Brain microvascular endothelial cell (primary cell): ENCODE measurements around the gene ARRB1.
A peak's percentile ranks its signal among the peaks of the same experiment; 100 is the strongest.

Source experiments
- DNase-seq: peaks from one replicate; pipeline ENCODE4 v3.0.0-alpha.2; 2020
- H3K27ac ChIP-seq: fragments of 250-450 bp; sonication (Bioruptor Pico); 2 replicates; pipeline ENCODE4 v1.5.1; 2020; ENCODE audit warnings: mild to moderate bottlenecking, moderate library complexity
- H3K27me3 ChIP-seq: fragments of 250-450 bp; sonication (Bioruptor Pico); replicated peaks from 2 replicates; pipeline ENCODE4 v1.5.1; 2020; ENCODE audit warnings: mild to moderate bottlenecking
- H3K36me3 ChIP-seq: fragments of 250-450 bp; sonication (Bioruptor Pico); replicated peaks from 2 replicates; pipeline ENCODE4 v1.5.1; 2020; ENCODE audit warnings: mild to moderate bottlenecking
- H3K4me3 ChIP-seq: 2 replicates; pipeline ENCODE4 v1.5.1; 2011; ENCODE audit warnings: low read depth, mild to moderate bottlenecking, control low read depth, low read length, moderate library complexity
- CTCF ChIP-seq: IDR thresholded peaks from 2 replicates; pipeline ENCODE4 v1.5.1; 2011; ENCODE audit warnings: low read depth, mild to moderate bottlenecking, moderate library complexity, low read length, control low read depth, inconsistent platforms; ENCODE audit errors: missing control alignments
- in situ Hi-C: cut with HindIII; loops from 2 replicates; pipeline ENCODE4 v1.10.0; 2017; ENCODE audit warnings: low sequenced_read_pairs, low pct_ligation_motif_present

ARRB1 gene

DNA sequence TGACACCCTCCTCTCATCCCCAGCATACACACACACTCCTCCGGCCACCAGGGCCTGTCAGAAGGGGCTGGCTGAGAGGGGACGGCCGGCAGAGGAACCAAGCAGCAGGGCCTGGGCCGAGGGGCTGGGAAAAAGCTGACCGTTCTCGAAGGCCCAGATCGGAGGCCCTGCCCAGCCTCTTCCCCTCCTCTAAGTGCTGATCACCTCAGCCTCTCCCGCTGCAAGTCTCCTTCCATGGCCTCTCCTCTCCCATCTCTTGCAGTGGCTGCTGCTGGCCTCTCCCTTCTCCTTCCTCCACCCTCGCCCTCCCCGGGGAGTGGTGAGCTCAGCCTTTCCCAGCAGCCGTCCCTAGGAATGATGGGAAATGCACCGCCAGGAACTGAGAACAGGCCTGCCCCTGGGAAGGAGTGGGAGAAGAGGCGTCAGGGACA lies 39.6 kb downstream of the ARRB1 start:
- H3K4me3 ChIP-seq: no peak overlapping the region
- H3K36me3 ChIP-seq: no peaks in the 10 kb centered on the region
- peak; percentile 70 for DNase-seq
- H3K27me3 ChIP-seq: no peaks in the 10 kb centered on the region
- peak overlapping the region; percentile 58 for H3K27ac ChIP-seq
- no peak for TF ChIP-seq CTCF
- in situ Hi-C loops: no loop called here

- Histone ChIP-seq H3K4me3 (no peak overlapping the region), H3K27me3 (no peaks in the 10 kb centered on the region), H3K36me3 (no peaks in the 10 kb centered on the region), H3K27ac (no peak overlapping the region)
- DNase-seq: no peak
- in situ Hi-C loops: no loop called here
- no peak for TF ChIP-seq CTCF
Observed at GRCh38 chr11:75308986-75309385, 42.5 kb downstream of the ARRB1 start.

DNA sequence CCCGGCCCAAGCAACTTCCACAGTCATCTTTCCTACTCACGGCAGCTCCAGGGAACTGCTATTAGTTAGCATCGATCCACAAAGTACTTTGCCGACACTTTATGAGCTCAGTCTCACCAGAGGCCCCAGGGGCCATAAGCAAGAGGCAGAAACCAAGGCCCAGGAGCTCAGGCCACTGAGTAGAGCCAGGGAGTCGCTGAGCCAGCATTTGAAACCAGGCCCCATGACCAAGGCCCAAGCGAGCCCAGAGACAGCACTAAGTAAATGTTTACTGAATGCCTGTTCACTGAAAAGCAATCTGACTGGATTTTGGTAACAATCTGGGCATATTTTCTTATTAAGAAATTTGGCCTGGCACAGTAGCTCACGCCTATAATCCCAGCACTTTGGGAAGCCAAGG lies 43.3 kb downstream of the ARRB1 start:
- DNase-seq: no peak
- TF ChIP-seq CTCF: no peak
- H3K27ac ChIP-seq: no peak overlapping the region
- no peaks in the 10 kb centered on the region for H3K36me3 ChIP-seq
- in situ Hi-C loops: no loop called here
- no peak overlapping the region for H3K4me3 ChIP-seq
- no peaks in the 10 kb centered on the region for H3K27me3 ChIP-seq

DNA sequence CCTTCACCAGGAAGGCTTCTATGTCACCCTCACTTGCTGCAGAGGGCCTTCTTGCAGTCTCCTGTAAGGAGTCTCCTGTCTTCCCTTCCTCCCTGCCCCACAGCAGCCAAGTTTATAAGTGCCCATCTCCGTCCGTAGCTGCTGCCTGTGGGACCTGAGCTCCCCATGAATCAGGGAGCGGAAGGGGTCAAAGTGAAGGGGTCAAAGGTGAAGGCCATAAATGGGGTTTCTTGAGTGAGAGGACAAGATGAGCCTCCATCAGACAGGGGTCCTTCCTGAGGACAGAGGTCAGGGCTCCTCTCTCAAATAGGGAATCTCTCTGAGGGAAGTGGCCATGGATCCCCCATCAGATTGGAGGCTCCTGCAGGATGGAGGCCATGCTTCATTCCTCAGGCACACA lies 44.4 kb downstream of the ARRB1 start:
- in situ Hi-C loops: no loop called here
- Histone ChIP-seq H3K4me3 (no peak overlapping the region), H3K27ac (no peak overlapping the region), H3K36me3 (no peaks in the 10 kb centered on the region), H3K27me3 (no peaks in the 10 kb centered on the region)
- DNase-seq: no peak
- TF ChIP-seq CTCF: no peak

DNA sequence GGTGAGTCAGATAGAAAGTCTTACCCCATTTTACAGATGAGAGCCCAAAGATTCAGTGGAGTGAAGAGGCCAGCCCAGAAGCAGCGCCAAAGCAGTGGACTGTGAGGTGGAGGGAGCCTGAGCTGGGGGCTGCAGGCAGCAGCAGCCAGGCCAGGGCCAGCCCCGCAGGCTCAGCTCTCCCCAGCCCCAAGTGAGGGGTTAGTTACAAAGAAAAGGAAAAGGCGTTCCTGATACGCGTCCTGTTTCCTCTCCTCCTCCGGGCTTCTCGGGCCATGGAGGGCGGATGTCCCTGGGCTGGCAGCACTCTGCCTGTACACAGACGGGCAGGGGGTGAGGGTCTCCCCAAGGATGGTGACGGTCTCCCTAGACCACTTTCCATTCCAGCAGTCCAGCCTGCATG lies 44.9 kb downstream of the ARRB1 start:
- DNase-seq: no peak
- H3K36me3 ChIP-seq: no peaks in the 10 kb centered on the region
- TF ChIP-seq CTCF: no peak
- no peak overlapping the region for H3K4me3 ChIP-seq
- H3K27me3 ChIP-seq: no peaks in the 10 kb centered on the region
- in situ Hi-C loops: no loop called here
- no peak overlapping the region for H3K27ac ChIP-seq

- Histone ChIP-seq H3K4me3 (no peak overlapping the region), H3K27ac (no peak overlapping the region), H3K36me3 (no peaks in the 10 kb centered on the region), H3K27me3 (no peaks in the 10 kb centered on the region)
- no peak for TF ChIP-seq CTCF
- DNase-seq: no peak
- in situ Hi-C loops: no loop called here
Observed at GRCh38 chr11:75305993-75306392, 45.5 kb downstream of the ARRB1 start.
